SK-N-SH treated with all-trans-retinoic acid at 6 μM for 48 hours (cell line): Measurements from ENCODE around the gene MORC3.

ENCODE experiments used
- PATZ1 ChIP-seq: fragments of 250-450 bp; sonication (Bioruptor Pico); IDR thresholded peaks from 2 replicates; pipeline ENCODE4 v1.8.0; 2020; ENCODE audit warnings: mild to moderate bottlenecking, moderate library complexity, borderline replicate concordance
- RARB ChIP-seq: fragments of 250-450 bp; sonication (Bioruptor Pico); IDR thresholded peaks from 2 replicates; pipeline ENCODE4 v1.8.0; 2021; ENCODE audit warnings: mild to moderate bottlenecking, moderate library complexity
- ZFP30 ChIP-seq: fragments of 450-650 bp; formaldehyde crosslinking; IDR thresholded peaks from 2 replicates; pipeline ENCODE4 v1.5.0; 2022; ENCODE audit warnings: mild to moderate bottlenecking, moderate library complexity

GRCh38 chr21:36321325-36322082 lies 1.5 kb downstream of the MORC3 start:
- TF ChIP-seq ZFP30 (CRISPR knock-in tag), result no peak
- no peak for TF ChIP-seq PATZ1 (CRISPR knock-in tag)
- TF ChIP-seq RARB, result no peak
